HG03457 (cell line): Measurements from ENCODE around the gene ATG10.
"Not testable (repeated sequence)": the region's sequence is repeated elsewhere in the genome, so short reads cannot be mapped to it uniquely, and the experiment has no call there.

ENCODE experiments used
- ATAC-seq: cut with Tn5 transposase; IDR thresholded peaks from one replicate; pipeline ENCODE4 v1.9.1; 2021; ENCODE audit warnings: moderate number of reproducible peaks; ENCODE audit not compliant: unreplicated experiment

ATG10 gene

DNA sequence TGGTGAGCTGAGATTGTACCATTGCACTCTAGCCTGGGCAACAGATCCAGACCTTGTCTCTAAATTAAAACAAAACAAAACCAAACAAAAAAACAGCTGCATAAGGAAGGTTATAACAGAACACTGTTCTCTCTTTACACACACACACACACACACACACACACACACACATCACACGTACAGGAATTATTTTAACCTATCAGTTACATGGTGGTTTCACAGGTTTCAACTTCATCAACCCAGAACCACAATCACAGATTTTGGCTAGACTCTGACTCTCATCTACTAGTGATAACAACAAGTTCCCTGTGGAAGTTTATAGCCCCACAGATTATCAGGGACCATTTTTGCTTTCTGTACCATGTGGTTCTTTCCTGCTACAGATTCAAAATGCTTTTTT lies 246.1 kb downstream of the ATG10 start:
- no peak for ATAC-seq

DNA sequence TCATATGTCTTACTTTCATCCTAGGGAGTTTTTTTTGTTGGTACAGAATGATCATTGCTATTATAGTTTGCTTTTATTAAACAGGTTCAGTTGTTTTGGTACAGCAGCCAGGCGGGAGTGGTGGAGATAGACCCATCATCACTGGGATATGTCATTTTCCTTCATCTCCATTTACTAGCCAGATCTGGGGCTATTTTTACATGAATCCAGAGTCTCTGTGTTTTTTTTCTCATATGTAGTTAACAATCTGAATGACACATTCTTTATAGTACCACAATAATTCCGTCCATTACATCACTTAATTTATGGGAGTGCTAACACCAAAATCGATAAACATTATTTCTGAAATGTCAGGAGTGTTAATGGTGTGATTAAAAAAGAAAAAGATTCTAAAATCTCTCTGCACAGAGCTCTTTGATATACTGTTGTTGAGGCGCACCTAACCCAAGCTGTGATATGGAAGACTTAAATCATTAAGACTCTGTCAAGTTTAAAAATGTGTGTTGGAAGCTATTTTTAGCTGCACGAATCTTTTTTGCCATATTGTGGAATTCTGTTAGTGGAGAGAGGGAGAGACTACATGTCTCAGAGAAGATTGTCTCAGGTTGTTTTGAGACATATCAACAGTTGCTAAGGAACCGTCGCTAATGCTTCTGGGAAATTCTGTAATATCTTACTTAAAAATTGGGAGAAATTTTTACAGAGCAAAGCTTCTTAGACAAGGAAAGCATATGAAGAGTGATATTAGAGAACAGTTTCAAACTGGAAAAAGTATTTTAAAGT lies 246.7 kb downstream of the ATG10 start:
- ATAC-seq, result no peak

DNA sequence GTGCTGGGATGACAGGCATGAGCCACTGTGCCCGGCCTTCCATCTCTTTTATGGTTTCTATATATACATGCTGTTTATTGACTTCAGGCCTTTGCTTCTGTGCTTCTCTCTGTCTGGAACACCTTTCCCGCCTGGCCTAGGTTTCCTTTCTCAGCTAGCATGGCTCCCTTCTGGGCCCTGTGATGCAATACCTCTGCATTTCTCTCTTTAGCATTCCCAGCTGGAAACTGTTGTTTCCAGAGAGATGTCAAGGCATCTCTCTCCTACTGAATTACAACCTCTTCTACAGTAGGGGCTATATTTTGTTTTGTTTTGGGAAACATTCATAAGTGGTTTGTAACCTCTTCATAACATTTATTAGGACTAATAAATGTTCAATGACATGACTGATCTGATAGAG lies 249.2 kb downstream of the ATG10 start:
- no peak for ATAC-seq

DNA sequence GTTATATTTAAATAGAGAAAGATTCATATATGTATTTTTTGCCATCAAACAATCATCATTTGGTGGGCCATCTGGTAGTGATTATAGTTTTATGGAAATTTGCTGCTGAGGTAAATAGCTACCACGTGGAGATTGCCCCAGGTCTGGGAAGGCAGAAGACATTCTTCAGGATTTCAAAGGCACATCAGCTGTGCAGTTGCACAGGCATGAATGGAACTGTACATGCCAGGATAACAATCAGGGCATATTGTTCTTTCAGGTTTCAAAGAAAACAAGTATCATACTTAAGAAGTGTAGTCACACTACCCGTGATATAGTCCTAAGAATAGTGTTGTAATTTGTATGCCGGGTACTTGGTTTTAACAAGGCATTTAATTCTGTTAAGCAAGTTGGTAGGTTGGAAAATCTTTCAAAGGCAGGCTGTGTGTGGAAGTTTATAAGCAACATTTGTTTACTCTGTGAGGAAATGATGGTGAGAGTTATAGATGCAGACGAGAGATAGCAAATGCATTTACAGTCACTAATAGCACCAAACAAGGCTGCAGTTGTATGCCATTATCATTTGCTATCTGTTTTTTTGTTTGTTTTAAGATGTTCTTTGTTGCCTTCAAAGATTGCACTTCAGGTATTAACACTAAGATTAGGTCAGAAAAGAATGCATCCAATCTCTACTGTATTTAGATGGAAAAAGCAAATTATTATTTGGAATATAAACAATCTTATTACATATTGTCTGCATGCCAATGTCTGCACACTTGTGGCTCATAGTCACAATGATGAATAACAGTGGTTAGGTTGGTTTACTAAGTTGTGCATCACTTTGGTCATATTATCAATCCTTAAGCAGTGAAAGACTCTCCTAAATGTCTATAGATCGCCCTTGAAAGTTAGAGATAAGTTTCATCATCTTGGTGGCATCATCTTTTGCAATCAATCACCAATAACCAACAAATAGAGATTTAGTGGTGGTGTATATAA lies 251.1 kb downstream of the ATG10 start:
- no peak for ATAC-seq

DNA sequence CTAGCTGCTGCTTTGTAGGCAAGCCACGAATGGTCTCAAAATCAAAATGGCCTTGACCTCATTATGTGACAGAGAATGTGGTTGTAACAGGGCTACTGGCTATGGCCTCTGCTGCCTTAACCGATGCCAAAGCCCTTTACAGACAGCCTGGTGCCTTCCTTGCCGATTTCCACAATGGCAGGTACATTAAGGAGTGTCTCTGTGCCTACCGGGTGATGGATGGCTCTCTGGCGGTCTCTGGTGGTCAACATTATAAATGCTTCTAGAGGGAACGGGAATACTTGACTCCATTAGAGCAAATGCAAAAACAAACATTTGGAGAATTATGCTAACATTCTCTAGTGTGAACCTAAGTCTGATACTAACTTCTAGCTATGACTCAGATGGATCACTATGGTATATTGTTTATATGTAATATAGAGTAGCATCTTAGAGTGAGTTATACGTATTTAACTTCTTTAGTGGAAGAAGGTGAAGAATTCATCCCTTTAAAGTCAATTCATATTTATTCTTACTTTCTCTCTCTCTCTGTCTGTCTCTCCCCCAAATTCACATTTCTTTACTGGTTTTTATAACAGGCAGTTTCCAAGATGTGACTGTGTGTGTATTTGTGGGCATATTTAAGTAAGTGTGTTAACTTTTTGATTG lies 253.8 kb downstream of the ATG10 start:
- peak; percentile 79 for ATAC-seq

DNA sequence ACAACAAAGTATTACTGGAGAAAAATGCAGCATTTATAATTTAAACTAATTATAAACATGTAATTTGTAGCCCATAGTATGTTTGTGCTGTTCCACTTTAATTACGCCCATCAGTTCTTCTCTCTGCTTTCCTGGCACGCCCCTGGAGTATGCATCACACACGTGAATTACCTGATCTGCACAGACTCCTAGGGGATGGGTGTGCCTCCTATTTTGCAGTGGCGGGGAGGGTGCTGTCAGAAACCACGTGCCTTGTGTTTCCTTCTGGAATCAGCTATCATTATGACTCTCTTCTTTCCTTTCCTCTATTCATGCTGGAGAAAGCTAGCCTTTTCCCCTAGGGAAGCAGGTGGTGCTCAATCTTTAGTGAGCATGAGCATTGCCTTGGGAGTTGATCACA lies 263.1 kb downstream of the ATG10 start:
- no peak for ATAC-seq

DNA sequence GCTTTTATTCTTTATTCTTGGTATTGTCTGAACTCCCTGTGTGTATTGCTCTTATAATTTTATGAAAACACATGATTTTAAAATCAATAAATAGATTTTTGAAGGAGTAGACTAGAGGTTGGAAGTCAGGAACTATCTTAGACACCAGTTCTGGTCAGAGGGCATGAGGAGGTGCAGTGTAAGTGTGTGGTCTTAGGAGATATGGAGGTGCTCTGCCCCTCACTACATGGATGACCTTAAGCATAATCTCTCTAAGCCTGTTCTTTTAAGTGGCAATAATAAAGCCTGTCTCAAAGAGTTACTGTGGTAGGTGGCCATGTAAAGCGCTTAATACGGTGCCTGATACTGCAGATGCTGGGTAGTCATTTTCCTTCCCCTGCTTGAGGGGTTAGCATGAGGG lies 272.3 kb downstream of the ATG10 start:
- no peak for ATAC-seq

DNA sequence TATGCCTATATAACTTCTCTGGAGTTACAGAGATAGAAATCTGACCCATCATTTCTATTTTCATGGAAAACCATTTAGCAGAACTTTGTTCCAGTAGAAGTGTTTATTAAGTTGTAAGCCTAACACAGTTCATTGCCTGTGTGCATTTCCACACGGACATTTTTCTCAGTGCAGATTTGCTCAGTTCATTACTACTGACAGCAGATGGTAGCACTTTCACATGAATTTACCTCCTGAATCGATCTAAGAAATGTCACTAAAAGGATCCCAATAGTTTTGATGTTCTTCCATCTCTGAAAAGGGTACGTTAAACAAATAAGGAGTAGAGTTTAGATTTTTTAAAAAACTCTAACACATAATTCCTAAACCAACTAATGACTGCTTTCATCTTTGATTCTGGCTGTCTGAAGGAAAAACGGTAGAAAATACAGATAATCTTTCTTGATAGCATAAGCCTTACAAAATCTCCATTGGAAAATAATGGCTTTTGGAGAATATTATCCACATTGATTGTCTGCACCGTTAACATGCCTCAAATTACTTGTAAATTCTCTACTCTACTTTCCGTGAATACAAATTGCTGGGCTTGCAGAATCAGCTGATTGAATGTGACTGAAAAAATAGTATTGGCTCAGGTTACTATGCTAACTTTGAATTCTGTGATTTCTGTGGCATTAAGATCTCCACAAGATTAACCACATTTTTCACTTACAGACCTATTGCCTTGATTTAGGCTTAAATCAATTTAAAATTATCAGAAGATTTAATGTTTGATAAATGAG lies 273.2 kb downstream of the ATG10 start:
- no peak for ATAC-seq

DNA sequence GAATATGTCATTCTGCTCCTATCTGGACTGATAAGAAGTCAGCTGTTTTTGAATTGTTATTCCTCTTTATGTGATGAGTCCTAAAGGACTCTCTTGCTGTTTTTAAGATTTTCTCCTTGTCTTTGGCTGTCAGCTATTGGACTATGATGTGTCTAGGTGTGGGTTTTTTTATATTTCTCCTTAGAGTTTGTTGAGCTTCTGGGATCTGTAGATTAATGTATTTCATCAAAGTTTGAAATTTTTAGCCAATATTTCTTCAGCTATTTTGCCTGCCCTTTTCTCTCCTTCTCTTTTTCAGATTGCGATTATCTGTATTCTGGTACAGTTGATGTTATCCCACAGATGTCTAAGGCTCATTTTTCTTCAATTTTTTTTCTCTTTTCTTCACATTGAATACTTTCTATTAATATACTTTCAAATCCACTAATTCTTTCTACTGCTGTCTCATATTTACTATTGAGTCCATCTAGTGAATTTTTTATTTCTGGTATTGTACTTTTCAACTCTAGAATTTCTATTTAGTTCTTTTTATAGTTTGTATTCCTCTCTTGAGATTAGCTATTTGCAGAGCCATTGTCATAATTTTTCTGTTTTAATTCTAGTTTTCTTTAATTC lies 275.2 kb downstream of the ATG10 start:
- no peak for ATAC-seq

DNA sequence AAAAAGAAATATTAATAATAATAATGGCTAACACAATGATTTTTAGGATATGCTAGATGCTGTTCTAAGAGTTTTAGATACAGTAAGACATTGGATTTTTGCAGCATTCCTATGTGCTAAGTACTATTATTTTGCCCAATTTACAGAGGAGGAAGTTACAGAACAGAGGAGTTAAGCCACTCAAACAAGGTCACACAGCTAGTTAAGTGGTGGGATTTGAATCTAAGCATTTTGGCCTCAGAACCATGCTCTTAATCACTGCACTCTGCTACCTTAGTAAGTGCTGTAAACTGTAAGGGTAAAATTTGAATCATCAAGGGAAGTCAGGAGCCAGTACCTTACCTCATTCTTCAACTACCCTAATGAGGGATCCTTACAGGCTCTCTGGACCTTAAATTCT lies 280.9 kb downstream of the ATG10 start:
- ATAC-seq, result no peak

DNA sequence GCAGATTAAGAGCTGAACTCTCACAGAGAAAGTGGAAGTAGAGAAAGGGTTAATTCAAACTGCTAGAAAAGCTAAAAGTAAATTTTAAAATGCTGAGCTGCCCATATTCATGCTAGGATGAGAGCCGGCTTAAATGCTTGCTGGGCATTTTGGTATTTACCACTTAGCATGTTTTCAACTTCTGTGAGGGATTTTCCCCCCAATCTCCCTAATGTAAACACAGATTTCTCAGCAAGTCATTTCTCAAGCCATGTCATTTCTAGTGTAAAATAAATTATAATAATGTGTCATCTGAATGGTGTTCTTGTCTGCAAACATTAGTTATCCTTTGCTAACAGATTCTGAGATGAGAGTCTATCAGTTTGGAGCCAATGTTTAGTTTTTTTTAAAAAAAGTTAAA lies 284.0 kb downstream of the ATG10 start:
- ATAC-seq, result no peak

DNA sequence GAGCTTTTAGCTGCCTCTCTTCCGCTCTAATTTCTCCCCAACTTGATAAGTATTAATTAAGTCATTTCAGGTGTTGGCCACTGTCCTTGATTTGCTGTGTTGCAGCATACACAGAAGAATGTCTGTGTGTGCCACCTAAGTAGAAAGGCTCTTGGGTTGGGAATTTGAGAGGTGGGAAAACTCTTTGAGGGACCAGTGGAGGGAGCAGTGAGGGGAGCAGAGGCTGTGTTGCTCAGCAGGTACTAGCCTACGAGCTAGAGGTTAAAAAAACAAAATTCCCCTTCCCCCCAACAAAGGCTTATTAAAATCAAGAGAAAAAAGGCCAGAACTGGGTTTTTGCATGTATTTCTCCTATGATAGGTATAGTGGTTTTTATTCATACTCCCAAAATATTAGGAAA lies 285.4 kb downstream of the ATG10 start:
- no peak for ATAC-seq

DNA sequence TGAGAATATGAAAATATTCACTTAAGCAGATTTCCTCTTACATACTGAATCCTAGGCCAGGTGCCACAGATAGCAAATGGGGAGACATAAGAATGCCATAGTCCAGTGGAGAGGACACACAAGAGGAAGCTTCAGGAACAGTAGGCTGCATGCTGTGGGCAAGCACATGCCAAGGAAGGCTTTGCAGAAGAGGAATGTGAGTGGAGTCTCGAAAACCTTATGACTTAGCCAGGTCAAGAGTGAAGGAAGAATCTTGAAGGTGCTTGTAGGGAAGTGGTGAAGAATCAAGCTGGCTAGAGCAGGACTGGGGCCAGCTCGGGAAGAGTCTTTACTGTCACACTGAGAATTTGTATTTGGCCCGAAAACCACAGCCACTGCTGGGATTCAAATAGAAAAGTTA lies 285.9 kb downstream of the ATG10 start:
- ATAC-seq, result no peak

DNA sequence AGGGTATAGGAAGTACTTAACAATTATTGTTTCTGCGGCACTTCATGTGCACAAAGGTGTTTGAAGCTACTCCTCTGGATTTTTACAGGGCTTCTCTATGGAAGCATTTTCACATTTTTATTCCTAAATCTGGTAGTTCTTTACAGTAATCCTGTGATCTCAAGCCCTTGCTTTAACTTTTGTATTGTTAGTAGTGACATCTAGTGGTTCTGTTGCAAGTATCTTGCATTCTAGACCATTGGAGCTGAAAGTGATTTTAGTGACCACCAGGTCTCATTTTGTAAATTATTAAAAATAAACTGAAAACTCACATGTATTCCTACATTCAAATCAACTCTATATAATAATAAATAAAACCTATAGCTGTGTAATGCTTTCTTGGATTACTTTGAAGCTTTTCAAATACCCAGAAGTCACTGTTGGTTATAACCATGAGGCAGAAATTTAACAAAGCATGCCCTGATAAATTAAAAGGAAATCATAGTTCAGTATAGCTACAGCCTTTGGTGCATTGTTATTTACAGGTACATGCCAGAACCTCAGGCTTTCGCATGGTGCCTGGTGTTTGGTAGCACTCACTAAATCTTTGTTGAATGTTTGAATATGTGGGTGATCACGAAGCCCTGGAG lies 287.5 kb downstream of the ATG10 start:
- no peak for ATAC-seq

DNA sequence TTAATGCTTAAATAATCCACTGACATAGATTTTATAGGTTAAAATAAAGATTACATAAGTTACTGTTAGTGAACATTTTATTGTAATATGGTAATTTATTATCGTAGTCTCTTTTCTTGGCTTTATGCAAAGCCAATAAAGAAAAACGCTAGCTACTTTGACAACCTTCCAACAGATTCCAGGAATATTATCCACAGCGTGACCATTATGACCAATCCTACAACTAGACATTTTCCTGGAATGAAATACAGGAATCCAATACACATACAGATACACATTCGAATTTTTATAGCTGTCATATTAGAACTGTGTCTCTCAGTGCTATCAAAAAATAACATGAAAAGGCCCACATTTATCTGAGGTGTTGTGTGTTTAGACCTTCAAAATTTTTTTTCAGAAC lies 293.2 kb downstream of the ATG10 start:
- no peak for ATAC-seq

DNA sequence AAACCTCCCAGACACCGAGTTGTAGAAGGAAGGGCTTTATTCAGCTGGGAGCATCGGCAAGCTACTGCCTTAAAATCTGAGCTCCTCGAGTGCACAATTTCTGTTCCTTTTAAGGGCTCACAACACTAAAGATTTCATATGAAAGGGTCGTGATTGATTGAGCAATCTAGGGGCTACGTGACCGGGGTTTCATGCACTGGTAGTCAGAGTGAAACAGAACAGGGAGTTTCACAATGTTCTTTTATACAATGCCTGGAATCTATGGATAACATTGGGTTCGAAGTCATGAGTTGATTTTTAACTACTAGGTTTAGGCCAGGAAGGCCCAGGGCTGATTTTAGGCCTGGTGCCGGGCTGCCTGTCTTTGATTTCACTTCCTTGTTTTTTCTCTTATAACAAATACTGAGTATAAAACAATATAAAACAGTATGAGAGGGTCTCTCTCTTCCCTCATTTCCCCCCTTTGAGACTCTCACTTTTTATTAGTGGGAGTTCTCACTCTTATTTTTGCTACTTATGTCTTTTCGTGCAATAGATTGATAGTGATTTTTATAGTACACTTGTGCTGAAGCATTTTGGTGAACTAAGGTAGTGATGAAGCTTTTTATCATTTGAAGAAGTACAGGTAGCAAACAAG lies 295.6 kb downstream of the ATG10 start:
- not testable (repeated sequence) for ATAC-seq

DNA sequence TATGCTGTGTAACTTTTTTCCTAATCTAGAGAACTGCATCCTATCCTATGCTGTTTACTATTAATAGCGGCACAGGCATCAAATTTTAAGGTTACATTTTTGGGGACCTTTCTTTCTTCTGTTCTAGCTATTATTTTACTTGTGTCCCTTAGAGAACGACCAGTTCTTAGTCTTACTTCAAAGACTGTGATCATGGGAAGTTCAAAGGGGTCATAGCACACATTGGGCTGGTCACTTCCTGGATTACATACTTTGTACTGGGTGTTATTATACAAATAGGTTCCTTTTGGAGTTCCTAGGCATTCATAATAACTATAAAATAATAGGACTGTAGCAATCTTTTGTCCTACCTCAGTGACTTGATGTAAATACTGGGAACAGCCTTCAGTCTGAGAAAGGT lies 297.5 kb downstream of the ATG10 start:
- not testable (repeated sequence) for ATAC-seq

DNA sequence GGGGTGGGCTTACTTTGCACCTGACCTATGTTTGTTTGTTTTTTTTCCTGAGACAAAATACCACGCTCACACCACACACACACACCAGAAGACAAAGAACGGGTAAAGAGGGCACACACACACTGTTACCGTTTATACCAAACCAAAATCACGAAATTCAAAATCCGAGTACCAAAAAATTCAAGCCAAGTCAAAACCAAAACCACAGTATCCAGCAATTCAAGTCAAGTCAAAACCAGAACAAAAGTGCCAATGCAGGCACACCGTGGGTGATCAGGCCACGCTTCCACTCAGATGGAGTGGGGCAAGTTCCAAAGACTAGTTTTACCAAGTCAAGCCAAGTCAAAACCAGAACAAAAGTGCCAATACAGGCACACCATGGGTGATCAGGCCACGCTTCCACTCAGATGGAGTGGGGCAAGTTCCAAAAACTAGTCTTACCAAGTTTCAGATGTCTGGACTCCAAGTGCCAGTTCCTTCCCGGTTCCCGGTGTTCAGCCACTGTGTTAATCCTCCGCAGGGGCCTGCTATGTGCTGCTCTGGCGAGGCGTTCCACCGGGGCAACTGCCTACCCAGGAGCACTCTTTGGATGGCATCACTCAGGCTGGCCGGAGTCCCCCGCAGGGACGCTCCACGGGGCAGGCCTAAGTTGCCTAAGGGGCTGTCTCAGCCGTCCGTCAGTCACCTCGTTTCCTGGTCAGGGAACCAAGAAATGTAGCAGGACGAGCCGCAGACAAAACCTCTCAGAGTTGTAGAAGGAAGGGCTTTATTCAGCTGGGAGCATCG lies 300.9 kb downstream of the ATG10 start:
- not testable (repeated sequence) for ATAC-seq

DNA sequence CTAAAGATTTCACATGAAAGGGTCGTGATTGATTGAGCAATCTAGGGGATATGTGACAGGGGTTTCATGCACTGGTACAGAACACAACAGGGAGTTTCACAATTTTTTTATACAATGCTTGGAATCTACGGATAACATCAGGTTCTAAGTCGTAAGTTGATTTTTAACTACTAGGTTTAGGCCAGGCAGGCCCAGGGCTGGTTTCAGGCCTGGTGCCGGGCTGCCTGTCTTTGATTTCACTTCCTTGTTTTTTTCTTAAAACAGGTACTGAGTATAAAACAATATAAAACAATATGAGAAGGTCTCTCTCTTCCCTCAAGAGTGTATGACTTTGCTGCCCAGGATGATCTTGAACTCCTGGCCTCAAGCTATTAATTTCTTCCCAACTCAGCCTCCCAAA lies 301.6 kb downstream of the ATG10 start:
- not testable (repeated sequence) for ATAC-seq
